ENCODE results near the gene IER5L.

Gene IER5L

GRCh38 chr9:129148463-129149204 is 29.4 kb downstream of the IER5L start:
- DNase-seq (ENCODE audit: low spot score): peak; percentile 48
- TF ChIP-seq CTCF (IDR thresholded peaks at IDR 0.05; ENCODE audit: extremely low read depth, missing control alignments): no peak

- TF ChIP-seq CTCF (IDR thresholded peaks at IDR 0.05; ENCODE audit: extremely low read depth, missing control alignments): no peak
These were observed 31.6 kb downstream of the IER5L start for GRCh38 chr9:129146441-129146941.

GRCh38 chr9:129145841-129146292 is 32.2 kb downstream of the IER5L start:
- DNase-seq (ENCODE audit: low spot score): no peak
- no peak for TF ChIP-seq CTCF (IDR thresholded peaks at IDR 0.05; ENCODE audit: extremely low read depth, missing control alignments)

More at GRCh38 chr9:129146441-129146941, 31.6 kb downstream of the IER5L start:
- no peak for DNase-seq (ENCODE audit: low spot score)

- no peak for TF ChIP-seq CTCF (IDR thresholded peaks at IDR 0.05; ENCODE audit: extremely low read depth, missing control alignments)
These were observed 32.7 kb downstream of the IER5L start for GRCh38 chr9:129145316-129145715.

GRCh38 chr9:129143031-129143927 is 34.8 kb downstream of the IER5L start:
- DNase-seq (ENCODE audit: low spot score): peak; percentile 83
- peak; percentile 98 for TF ChIP-seq CTCF (IDR thresholded peaks at IDR 0.05; ENCODE audit: extremely low read depth, missing control alignments)

More at GRCh38 chr9:129145316-129145715, 32.7 kb downstream of the IER5L start:
- no peak for DNase-seq (ENCODE audit: low spot score)

GRCh38 chr9:129142138-129142935 is 35.7 kb downstream of the IER5L start:
- TF ChIP-seq CTCF (IDR thresholded peaks at IDR 0.05; ENCODE audit: extremely low read depth, missing control alignments): no peak
- DNase-seq (ENCODE audit: low spot score): no peak

Data from GM20000 (cell line).